Activated T-helper 1 cell treated with anti-CD3 and anti-CD28 coated beads, Interleukin-12 subunit alpha, Interleukin-12 subunit beta, Interleukin-2, Interleukin-4 antibody, amounts not matched to agents 30 ng/mL and 10 ng/mL and 1 ng/mL, durations not matched to agents 14 hours and 24 hours and 36 hours (primary cell): Measurements from ENCODE around the gene STARD13. TPM values are rescaled to one million over a fixed set of nuclear protein-coding genes. Genes with fewer than 3 reads are reported as not detected.
"Not testable (repeated sequence)": the region's sequence is repeated elsewhere in the genome, so short reads cannot be mapped to it uniquely, and the experiment has no call there.

Experiments
- DNase-seq: peaks from one replicate; pipeline ENCODE4 v3.0.0; 2021; ENCODE audit warnings: low spot score
- H3K27ac Mint-ChIP-seq: one replicate; pipeline ENCODE4 v1.8.0; 2021; ENCODE audit warnings: mild to moderate bottlenecking, mixed read lengths
- H3K27me3 Mint-ChIP-seq: one replicate; pipeline ENCODE4 v1.8.0; 2022; ENCODE audit warnings: mild to moderate bottlenecking, moderate library complexity, mixed read lengths; ENCODE audit not compliant: insufficient read depth
- H3K36me3 Mint-ChIP-seq: one replicate; pipeline ENCODE4 v1.8.0; 2021; ENCODE audit warnings: low read depth, mixed read lengths
- H3K4me1 Mint-ChIP-seq: one replicate; pipeline ENCODE4 v1.8.0; 2021; ENCODE audit warnings: low read depth, mixed read lengths
- H3K4me3 Mint-ChIP-seq: one replicate; pipeline ENCODE4 v1.8.0; 2021; ENCODE audit warnings: mild to moderate bottlenecking, moderate library complexity, mixed read lengths
- H3K9me3 Mint-ChIP-seq: one replicate; pipeline ENCODE4 v1.8.0; 2021; ENCODE audit warnings: mixed read lengths
- intact Hi-C: fragments of 100-400 bp; cut with micrococcal nuclease; formaldehyde crosslinking; loops from one replicate; pipeline ENCODE4 v1.15.1; 2024
- total RNA-seq: library from RNA; stranded (reverse); gene quantifications from 2 replicates; pipeline ENCODE4 v1.2.3, GENCODE V29; 2022

The STARD13 gene
- total RNA-seq, 1 donor from 2014 or later = 6.9 TPM

DNA sequence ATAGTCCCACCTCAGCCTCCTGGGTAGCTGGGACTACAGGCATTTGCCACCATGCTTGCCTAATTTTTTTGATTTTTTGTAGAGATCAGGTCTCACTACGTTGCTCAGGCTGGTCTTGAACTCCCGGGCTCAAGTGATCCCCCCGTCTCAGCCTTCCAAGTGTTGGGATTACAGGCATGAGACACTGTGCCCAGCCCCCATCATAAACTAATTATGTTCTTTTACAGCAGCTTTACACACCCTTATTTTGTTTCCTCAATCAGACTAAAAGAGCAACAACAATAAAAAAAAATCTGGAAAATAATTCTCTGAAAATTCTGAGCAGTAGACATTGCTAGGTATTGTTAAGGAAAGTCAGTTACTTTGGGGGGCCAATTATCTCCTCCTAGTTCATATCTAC lies 35.7 kb downstream of the STARD13 start:
- intact Hi-C loops = no loop called here

GRCh38 chr13:33249066-33249465 lies 36.5 kb downstream of the STARD13 start:
- intact Hi-C loops = no loop called here
- H3K4me1 Mint-ChIP-seq = peaks cover 5% of the 10 kb centered on the region

More for the DNA sequence above, 35.7 kb downstream of the STARD13 start:
- Mint-ChIP-seq H3K27me3 (peaks cover 3% of the 10 kb centered on the region), H3K9me3 (no peaks in the 10 kb centered on the region), H3K4me3 (no peak overlapping the region), H3K36me3 (no peaks in the 10 kb centered on the region), H3K27ac (no peak overlapping the region), H3K4me1 (peaks cover 5% of the 10 kb centered on the region)
- no peak for DNase-seq

DNA sequence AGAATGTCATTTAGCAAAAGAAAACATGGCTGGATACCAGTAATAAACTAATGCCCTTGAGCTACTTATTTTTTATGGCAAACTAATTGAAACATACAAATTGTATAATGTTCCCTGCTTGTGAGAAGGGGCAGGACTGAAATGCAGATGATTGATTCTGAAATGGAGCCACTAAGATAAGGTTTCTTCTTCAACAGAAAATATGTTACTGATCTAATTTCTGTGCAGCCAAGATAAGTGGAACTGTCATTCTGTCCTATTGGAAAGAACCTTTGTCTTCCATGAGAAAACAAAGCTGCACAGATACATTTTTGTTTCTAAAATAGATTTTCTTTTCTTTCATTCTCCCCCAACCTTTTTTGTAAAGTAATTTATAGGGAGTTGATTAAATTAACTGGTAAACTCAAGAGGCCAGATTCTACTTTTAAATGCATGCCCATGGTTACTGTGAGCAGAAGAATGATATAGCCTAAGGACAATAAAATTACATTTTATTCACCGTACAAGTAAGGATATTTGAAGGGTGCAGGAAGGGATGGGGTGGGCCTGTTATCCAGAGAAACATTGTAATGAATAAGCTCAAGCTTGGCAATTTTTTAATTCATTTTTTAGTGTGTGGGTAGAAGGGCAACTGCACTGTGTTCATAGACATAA lies 39.9 kb downstream of the STARD13 start:
- no peak overlapping the region for H3K4me3 Mint-ChIP-seq
- H3K36me3 Mint-ChIP-seq = no peaks in the 10 kb centered on the region
- no peaks in the 10 kb centered on the region for H3K9me3 Mint-ChIP-seq
- DNase-seq = no peak
- peaks cover 5% of the 10 kb centered on the region for H3K27me3 Mint-ChIP-seq
- intact Hi-C loops = no loop called here
- no peak overlapping the region for H3K27ac Mint-ChIP-seq
- peaks cover 1% of the 10 kb centered on the region for H3K4me1 Mint-ChIP-seq

More at GRCh38 chr13:33249066-33249465, 36.5 kb downstream of the STARD13 start:
- Mint-ChIP-seq H3K4me3 (no peak overlapping the region), H3K9me3 (no peaks in the 10 kb centered on the region), H3K27ac (no peak overlapping the region), H3K36me3 (no peaks in the 10 kb centered on the region), H3K27me3 (peaks cover 3% of the 10 kb centered on the region)
- no peak for DNase-seq

- H3K4me1 Mint-ChIP-seq = no peaks in the 10 kb centered on the region
- no peak overlapping the region for H3K4me3 Mint-ChIP-seq
- no peak overlapping the region for H3K27ac Mint-ChIP-seq
- intact Hi-C loops = no loop called here
- H3K9me3 Mint-ChIP-seq = no peaks in the 10 kb centered on the region
- H3K36me3 Mint-ChIP-seq = no peaks in the 10 kb centered on the region
- no peak for DNase-seq
- peaks cover 5% of the 10 kb centered on the region for H3K27me3 Mint-ChIP-seq
Observed at GRCh38 chr13:33244907-33245287, 40.7 kb downstream of the STARD13 start.

GRCh38 chr13:33244210-33244906 lies 41.2 kb downstream of the STARD13 start:
- Mint-ChIP-seq H3K9me3 (no peaks in the 10 kb centered on the region), H3K4me1 (no peaks in the 10 kb centered on the region), H3K4me3 (no peak overlapping the region), H3K27ac (no peak overlapping the region), H3K36me3 (no peaks in the 10 kb centered on the region), H3K27me3 (peaks cover 5% of the 10 kb centered on the region)
- no peak for DNase-seq
- intact Hi-C loops = no loop called here

DNA sequence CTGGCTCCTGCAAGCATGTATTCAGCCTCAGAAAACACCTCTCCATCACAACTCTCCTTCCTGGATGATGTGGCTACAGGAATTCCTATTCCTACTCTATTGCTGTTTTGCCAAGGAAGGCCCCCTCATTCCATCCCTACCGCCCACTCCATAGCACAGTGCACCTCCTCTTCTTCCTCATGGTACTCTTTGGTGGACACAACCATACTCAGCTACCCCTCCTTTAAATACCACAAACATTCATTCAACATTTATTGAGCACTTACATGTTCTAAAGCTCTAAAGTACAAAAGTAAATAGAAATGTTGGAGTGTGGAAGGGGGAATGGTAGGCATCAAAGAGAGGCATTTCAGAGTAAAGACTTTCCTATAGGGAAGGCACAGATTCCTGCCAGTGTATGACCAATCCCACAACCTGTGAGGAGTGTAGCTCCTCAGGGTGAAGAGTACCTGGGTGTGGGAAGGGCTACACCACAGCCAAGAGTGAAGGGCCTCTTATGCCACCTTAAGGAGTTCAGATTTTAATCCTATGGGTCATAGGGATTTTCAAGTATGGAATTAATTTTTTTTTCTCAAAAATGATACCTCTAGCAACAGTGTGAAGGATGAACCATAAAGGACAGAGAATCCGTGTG lies 42.5 kb downstream of the STARD13 start:
- H3K4me1 Mint-ChIP-seq = no peaks in the 10 kb centered on the region
- intact Hi-C loops = no loop called here
- H3K27ac Mint-ChIP-seq = no peak overlapping the region
- H3K4me3 Mint-ChIP-seq = no peak overlapping the region
- DNase-seq = no peak
- H3K36me3 Mint-ChIP-seq = no peaks in the 10 kb centered on the region
- H3K9me3 Mint-ChIP-seq = no peaks in the 10 kb centered on the region
- H3K27me3 Mint-ChIP-seq = peaks cover 5% of the 10 kb centered on the region

DNA sequence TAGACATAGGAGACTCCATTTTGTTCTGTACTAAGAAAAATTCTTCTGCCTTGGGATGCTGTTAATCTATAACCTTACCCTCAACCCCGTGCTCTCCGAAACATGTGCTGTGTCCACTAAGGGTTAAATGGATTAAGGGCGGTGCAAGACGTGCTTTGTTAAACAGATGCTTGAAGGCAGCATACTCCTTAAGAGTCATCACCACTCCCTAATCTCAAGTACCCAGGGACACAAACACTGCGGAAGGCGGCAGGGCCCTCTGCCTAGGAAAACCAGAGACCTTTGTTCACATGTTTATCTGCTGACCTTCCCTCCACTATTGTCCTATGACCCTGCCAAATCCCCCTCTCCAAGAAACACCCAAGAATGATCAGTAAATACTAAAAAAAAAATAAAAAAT lies 43.2 kb downstream of the STARD13 start:
- H3K4me3 Mint-ChIP-seq, H3K27ac Mint-ChIP-seq, DNase-seq, H3K27me3 Mint-ChIP-seq, H3K4me1 Mint-ChIP-seq, H3K36me3 Mint-ChIP-seq, H3K9me3 Mint-ChIP-seq, intact Hi-C loops: not testable (repeated sequence)

- no peak overlapping the region for H3K27ac Mint-ChIP-seq
- peaks cover 2% of the 10 kb centered on the region for H3K27me3 Mint-ChIP-seq
- no peak overlapping the region for H3K4me3 Mint-ChIP-seq
- intact Hi-C loops = no loop called here
- H3K9me3 Mint-ChIP-seq = peaks cover 4% of the 10 kb centered on the region
- peaks cover 1% of the 10 kb centered on the region for H3K36me3 Mint-ChIP-seq
- DNase-seq = no peak
- no peaks in the 10 kb centered on the region for H3K4me1 Mint-ChIP-seq
Observed at GRCh38 chr13:33236021-33236420, 49.5 kb downstream of the STARD13 start.

DNA sequence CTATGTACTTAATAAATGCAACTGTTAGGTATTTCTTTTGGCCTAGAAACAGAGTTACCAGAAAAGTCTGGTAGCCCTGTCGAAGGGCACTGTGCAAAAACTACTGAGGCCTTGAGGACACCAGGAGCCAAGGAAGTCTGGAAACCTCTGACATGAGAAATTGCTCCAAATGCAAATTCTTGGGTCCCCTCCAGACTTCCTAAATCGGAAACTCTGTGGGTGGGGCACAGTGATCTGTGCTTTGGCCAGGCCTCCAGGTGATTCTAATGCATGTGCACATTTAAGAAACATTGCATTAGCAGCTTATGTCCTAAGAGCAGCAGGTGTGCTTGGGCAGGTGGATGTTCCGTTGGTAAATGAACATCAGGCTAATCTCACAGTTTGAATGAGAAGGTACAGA lies 50.0 kb downstream of the STARD13 start:
- intact Hi-C loops = no loop called here
- Mint-ChIP-seq H3K36me3 (peaks cover 1% of the 10 kb centered on the region), H3K27ac (no peak overlapping the region)

GRCh38 chr13:33235078-33235477 lies 50.5 kb downstream of the STARD13 start:
- no peak overlapping the region for H3K27ac Mint-ChIP-seq
- no peaks in the 10 kb centered on the region for H3K27me3 Mint-ChIP-seq
- peaks cover 4% of the 10 kb centered on the region for H3K9me3 Mint-ChIP-seq
- H3K36me3 Mint-ChIP-seq = peaks cover 1% of the 10 kb centered on the region
- no peaks in the 10 kb centered on the region for H3K4me1 Mint-ChIP-seq
- no peak overlapping the region for H3K4me3 Mint-ChIP-seq
- intact Hi-C loops = no loop called here
- no peak for DNase-seq

More for the DNA sequence above, 50.0 kb downstream of the STARD13 start:
- Mint-ChIP-seq H3K4me3 (no peak overlapping the region), H3K27me3 (no peaks in the 10 kb centered on the region), H3K9me3 (peaks cover 4% of the 10 kb centered on the region), H3K4me1 (no peaks in the 10 kb centered on the region)
- no peak for DNase-seq

GRCh38 chr13:33233547-33233946 lies 52.0 kb downstream of the STARD13 start:
- Mint-ChIP-seq H3K36me3 (peaks cover 1% of the 10 kb centered on the region), H3K27me3 (no peaks in the 10 kb centered on the region), H3K9me3 (peaks cover 4% of the 10 kb centered on the region), H3K4me1 (peaks cover 9% of the 10 kb centered on the region), H3K4me3 (no peak overlapping the region), H3K27ac (no peak overlapping the region)
- intact Hi-C loops = no loop called here
- no peak for DNase-seq

DNA sequence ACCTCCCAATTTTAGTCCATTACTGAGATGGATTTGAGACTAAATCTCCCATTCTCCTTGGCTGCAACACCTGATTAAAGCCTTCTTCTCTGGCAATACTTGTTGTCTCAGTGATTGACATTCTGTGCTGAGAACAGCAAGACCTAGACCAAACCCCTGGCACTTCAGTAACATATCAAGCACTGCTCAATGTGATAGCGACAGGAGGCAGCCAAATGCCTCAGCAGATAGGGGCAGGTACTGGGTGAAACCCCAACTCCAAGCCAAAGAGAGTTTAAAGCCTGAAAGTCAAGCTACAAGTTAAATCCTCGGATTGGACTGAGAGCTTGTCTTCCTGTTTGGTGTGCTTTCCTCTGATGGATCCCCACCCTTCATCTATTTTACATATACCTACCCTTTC lies 52.7 kb downstream of the STARD13 start:
- Mint-ChIP-seq H3K27me3 (no peaks in the 10 kb centered on the region), H3K4me3 (no peak overlapping the region), H3K27ac (no peak overlapping the region), H3K9me3 (peaks cover 4% of the 10 kb centered on the region), H3K36me3 (peaks cover 1% of the 10 kb centered on the region), H3K4me1 (peaks cover 11% of the 10 kb centered on the region)
- no peak for DNase-seq
- intact Hi-C loops = no loop called here

GRCh38 chr13:33231339-33231738 lies 54.2 kb downstream of the STARD13 start:
- Mint-ChIP-seq H3K27me3 (no peaks in the 10 kb centered on the region), H3K27ac (no peak overlapping the region), H3K4me3 (no peak overlapping the region), H3K9me3 (peaks cover 4% of the 10 kb centered on the region), H3K4me1 (peaks cover 11% of the 10 kb centered on the region), H3K36me3 (peaks cover 1% of the 10 kb centered on the region)
- intact Hi-C loops = no loop called here
- DNase-seq = no peak
